Kidney epithelial cell (primary cell): Measurements from ENCODE around the gene SGSM2. TPM values are rescaled to one million over a fixed set of nuclear protein-coding genes. Genes with fewer than 3 reads are reported as not detected.
"Not testable (repeated sequence)": the region's sequence is repeated elsewhere in the genome, so short reads cannot be mapped to it uniquely, and the experiment has no call there.

Source experiments
- DNase-seq: peaks from one replicate; pipeline ENCODE4 v3.0.0-alpha.2; 2010; ENCODE audit warnings: low read depth
- H3K27me3 ChIP-seq: 2 replicates; pipeline ENCODE4 v1.6.0; 2011; ENCODE audit warnings: low read length; ENCODE audit not compliant: control insufficient read depth, insufficient read depth
- H3K36me3 ChIP-seq: 2 replicates; pipeline ENCODE4 v1.5.1; 2011; ENCODE audit warnings: low read length; ENCODE audit not compliant: control insufficient read depth, insufficient read depth
- H3K4me3 ChIP-seq: 2 replicates; pipeline ENCODE4 v1.5.1; 2011; ENCODE audit warnings: low read depth, mild to moderate bottlenecking, control low read depth, low read length
- total RNA-seq: library from RNA; depleted of rRNA; stranded (reverse); fragments of >200 nt; gene quantifications from 2 replicates; pipeline ENCODE4 v1.2.3, GENCODE V29; 2015
- TF ChIP-seq, protein P1 (sequence below): IDR thresholded peaks from 2 replicates; pipeline ENCODE4 v1.5.1; 2011; ENCODE audit warnings: mild to moderate bottlenecking, moderate library complexity, low read length, control low read depth, inconsistent platforms; ENCODE audit not compliant: insufficient read depth, poor library complexity, severe bottlenecking

Gene SGSM2
- total RNA-seq, 1 donor from 2014 or later: 24.7 TPM

DNA sequence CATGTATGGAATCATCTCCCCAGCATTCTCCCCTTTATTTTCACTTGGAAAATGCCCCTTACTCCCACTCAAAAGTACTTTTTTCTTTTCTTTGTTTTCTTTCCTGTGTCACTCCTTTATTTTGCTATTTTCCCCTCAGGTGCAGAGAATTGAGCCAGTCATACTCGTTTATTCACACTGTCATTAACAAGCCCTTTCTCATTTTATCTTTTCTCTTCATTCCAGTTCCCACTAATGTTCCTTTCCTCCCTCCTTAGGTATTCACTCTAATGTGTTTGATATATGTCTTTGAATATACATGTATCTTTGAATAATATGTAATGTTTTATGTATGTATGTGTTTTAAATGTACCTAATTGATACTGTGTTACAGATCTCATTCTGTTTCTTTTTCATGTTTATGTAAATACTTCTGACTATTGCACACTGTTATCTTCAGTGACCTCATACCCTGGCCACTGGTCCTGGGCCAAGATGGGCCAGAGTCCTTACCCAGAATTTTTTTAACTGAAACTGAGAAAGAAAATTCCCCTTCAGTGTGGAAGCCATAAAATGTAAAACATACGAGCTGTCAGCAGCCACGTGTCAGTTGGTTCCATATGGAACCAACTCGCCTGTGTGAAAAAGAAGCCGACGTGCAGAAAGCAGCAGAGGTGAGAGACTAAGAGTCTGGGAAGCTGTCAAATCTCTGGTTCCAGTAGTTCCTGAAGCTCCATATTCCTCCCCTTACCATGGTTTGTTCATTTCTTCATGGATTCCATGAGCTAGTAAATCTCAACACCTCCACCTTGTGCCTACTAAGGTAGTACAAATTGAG is 27.8 kb upstream of the SGSM2 start:
- Histone ChIP-seq H3K27me3 (no peaks in the 10 kb centered on the region), H3K36me3 (no peaks in the 10 kb centered on the region), H3K4me3 (no peak overlapping the region)
- TF ChIP-seq, protein P1, sequence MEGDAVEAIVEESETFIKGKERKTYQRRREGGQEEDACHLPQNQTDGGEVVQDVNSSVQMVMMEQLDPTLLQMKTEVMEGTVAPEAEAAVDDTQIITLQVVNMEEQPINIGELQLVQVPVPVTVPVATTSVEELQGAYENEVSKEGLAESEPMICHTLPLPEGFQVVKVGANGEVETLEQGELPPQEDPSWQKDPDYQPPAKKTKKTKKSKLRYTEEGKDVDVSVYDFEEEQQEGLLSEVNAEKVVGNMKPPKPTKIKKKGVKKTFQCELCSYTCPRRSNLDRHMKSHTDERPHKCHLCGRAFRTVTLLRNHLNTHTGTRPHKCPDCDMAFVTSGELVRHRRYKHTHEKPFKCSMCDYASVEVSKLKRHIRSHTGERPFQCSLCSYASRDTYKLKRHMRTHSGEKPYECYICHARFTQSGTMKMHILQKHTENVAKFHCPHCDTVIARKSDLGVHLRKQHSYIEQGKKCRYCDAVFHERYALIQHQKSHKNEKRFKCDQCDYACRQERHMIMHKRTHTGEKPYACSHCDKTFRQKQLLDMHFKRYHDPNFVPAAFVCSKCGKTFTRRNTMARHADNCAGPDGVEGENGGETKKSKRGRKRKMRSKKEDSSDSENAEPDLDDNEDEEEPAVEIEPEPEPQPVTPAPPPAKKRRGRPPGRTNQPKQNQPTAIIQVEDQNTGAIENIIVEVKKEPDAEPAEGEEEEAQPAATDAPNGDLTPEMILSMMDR: no peak
- DNase-seq: no peak

DNA sequence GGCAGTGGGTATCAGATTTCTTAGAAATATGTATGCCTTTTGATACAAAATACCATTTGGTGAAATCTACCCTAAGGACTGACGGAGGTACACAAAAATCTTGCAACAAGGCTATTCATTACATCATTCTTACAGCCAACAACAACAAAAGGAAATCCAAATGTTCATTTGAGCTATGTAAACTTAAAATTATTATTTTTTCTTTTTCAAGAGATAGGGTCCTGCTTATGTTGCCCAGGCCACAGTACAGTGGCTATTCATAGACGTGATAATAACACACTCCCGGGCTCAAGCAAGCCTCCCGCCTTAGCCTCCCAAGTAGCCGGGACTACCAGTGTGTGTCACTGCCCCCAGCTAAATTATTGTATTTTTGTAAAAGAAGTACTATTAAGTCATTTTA is 24.6 kb upstream of the SGSM2 start:
- Histone ChIP-seq H3K27me3 (no peaks in the 10 kb centered on the region), H3K4me3 (no peak overlapping the region), H3K36me3 (no peaks in the 10 kb centered on the region)
- TF ChIP-seq, protein P1: no peak
- no peak for DNase-seq

DNA sequence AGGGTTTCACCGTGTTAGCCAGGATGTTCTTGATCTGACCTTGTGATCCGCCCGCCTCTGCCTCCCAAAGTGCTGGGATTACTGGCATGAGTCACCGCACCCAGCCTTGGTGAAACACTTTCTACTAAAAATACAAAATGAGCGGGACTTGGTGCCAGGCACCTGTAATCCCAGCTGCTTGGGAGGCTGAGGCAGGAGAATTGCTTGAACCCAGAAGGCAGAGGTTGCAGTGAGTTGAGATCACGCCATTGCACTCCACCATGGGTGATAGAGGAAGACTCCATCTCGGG is 20.4 kb upstream of the SGSM2 start:
- not testable (repeated sequence) for H3K27me3 ChIP-seq, DNase-seq, H3K4me3 ChIP-seq, H3K36me3 ChIP-seq

DNA sequence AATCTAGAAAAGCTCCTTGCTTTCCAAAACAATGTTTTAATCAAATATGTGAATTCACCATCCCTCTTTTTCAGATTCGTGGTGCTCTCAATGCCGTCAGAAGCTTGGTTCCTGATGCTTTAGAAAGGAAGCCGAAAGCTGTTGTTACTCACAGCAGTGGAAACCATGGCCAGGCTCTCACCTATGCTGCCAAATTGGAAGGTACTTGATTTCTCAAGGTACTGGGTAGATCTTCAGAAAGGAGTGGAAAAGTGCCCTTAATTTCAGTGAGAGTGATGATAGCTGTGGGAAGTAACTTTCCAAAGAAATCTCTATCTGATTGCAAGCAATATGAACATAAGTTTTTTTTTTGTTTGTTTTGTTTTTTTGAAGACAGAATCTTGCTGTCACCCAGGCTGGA is 19.5 kb upstream of the SGSM2 start:
- no peak for DNase-seq
- TF ChIP-seq, protein P1: no peak

DNA sequence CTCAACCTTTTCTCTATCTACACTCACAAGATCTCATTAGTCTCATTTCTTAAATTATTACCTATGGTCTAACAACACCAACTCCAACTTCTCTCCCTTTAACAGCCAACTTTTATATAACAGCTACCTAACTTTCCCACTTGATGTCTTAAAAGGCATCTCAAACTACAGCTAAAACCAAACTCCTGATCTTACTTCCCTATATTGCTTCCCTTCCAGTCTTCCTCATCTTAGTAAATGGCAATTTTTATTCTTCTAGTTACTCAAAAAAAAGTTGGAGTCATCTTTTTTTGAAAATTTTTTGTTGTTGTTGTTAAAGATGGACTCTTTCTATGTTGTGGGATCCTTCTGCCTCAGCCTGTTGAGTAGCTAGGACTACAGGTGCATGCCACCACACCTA is 18.2 kb upstream of the SGSM2 start:
- TF ChIP-seq, protein P1: no peak
- no peak overlapping the region for H3K4me3 ChIP-seq
- no peaks in the 10 kb centered on the region for H3K27me3 ChIP-seq
- DNase-seq: no peak
- no peaks in the 10 kb centered on the region for H3K36me3 ChIP-seq

More for the DNA sequence above, 19.5 kb upstream of the SGSM2 start:
- Histone ChIP-seq H3K36me3 (no peaks in the 10 kb centered on the region), H3K27me3 (no peaks in the 10 kb centered on the region), H3K4me3 (no peak overlapping the region)

DNA sequence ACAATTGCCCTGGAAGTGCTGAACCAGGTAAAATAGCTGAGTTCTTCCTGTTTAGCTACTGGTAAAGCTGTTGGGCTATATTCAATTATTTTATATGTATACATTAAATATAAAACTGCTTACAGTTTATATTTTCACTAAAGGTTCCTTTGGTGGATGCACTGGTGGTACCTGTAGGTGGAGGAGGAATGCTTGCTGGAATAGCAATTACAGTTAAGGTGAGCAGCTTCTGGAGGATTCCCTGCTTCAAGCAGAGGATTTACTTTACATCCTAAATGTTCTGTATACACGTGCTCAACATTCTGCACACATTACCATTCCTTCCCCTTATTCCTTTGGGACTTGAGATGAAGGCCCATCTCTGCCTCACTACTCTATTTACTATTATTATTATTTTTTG is 15.9 kb upstream of the SGSM2 start:
- TF ChIP-seq, protein P1: no peak
- Histone ChIP-seq H3K4me3 (no peak overlapping the region), H3K36me3 (peaks cover 3% of the 10 kb centered on the region), H3K27me3 (no peaks in the 10 kb centered on the region)
- DNase-seq: no peak
